Muscle of arm (tissue), 14 donors: ENCODE data around the gene SMTNL1. TPM values are rescaled to one million over a fixed set of nuclear protein-coding genes. Genes with fewer than 3 reads are reported as not detected.

ENCODE experiments used
- DNase-seq: peaks from one replicate; pipeline ENCODE4 v3.0.0-alpha.2; 2013
- long read RNA-seq, 11 donors: transcript quantifications; one replicate each; lab custom pipeline, GENCODE V29; 2026
- polyA plus RNA-seq, 12 donors: library from polyadenylated mRNA; unstranded; fragments of 120-200 nt; gene quantifications; one replicate each; pipeline ENCODE4 v1.2.1, GENCODE V29; 2013; ENCODE audit not compliant: insufficient read length in 12 of 12

The SMTNL1 gene
- 100 to 1,000 TPM in 11 of 12 donors, 10 to 100 TPM in 1; 63.6 to 366 (median 189) TPM for polyA plus RNA-seq
- long read RNA-seq, donor 1, result 0 reads
- long read RNA-seq, donor 2, transcript SMTNL1-202 (7 exons, 1,649 nt), result major isoform, 29 of 214 reads
- long read RNA-seq, donor 2, partial matches to known transcripts, result 113 of 214 reads
- long read RNA-seq, donor 2, other reads (novel, unspliced or antisense), result 72 of 214 reads
- long read RNA-seq, donor 3, transcript SMTNL1-202 (7 exons, 1,649 nt), result major isoform, 7 of 52 reads
- long read RNA-seq, donor 3, partial matches to known transcripts, result 5 of 52 reads
- long read RNA-seq, donor 3, other reads (novel, unspliced or antisense), result 40 of 52 reads
- long read RNA-seq, donor 4, transcript SMTNL1-202 (7 exons, 1,649 nt), result major isoform, 8 of 66 reads
- long read RNA-seq, donor 4, partial matches to known transcripts, result 14 of 66 reads
- long read RNA-seq, donor 4, other reads (novel, unspliced or antisense), result 44 of 66 reads
- long read RNA-seq, donor 5, result 0 reads
- long read RNA-seq, donor 6, transcript SMTNL1-202 (7 exons, 1,649 nt), result major isoform, 7 of 67 reads
- long read RNA-seq, donor 6, partial matches to known transcripts, result 40 of 67 reads
- long read RNA-seq, donor 6, other reads (novel, unspliced or antisense), result 20 of 67 reads
- long read RNA-seq, donor 7, partial matches to known transcripts, result 6 of 42 reads
- long read RNA-seq, donor 7, other reads (novel, unspliced or antisense), result 33 of 42 reads
- long read RNA-seq, donor 8, transcript SMTNL1-202 (7 exons, 1,649 nt), result major isoform, 17 of 171 reads
- long read RNA-seq, donor 8, partial matches to known transcripts, result 86 of 171 reads
- long read RNA-seq, donor 8, other reads (novel, unspliced or antisense), result 68 of 171 reads
- long read RNA-seq, donor 9, partial matches to known transcripts, result 8 of 29 reads
- long read RNA-seq, donor 9, other reads (novel, unspliced or antisense), result 17 of 29 reads
- long read RNA-seq, donor 10, transcript SMTNL1-202 (7 exons, 1,649 nt), result major isoform, 33 of 204 reads
- long read RNA-seq, donor 10, partial matches to known transcripts, result 25 of 204 reads
- long read RNA-seq, donor 10, other reads (novel, unspliced or antisense), result 146 of 204 reads
- long read RNA-seq, donor 11, transcript SMTNL1-202 (7 exons, 1,649 nt), result major isoform, 11 of 73 reads
- long read RNA-seq, donor 11, partial matches to known transcripts, result 10 of 73 reads
- long read RNA-seq, donor 11, other reads (novel, unspliced or antisense), result 52 of 73 reads

- no peak for DNase-seq
Measured at GRCh38 chr11:57536947-57537619, at the start of gene SMTNL1. Gene SMTNL1, plus strand, starts transcription at chr11:57537595. Its CDS starts 5,048 bp downstream, at chr11:57542643.

- no peak for DNase-seq
Measured at GRCh38 chr11:57487920-57488659, 49.3 kb upstream of the SMTNL1 start.

DNA sequence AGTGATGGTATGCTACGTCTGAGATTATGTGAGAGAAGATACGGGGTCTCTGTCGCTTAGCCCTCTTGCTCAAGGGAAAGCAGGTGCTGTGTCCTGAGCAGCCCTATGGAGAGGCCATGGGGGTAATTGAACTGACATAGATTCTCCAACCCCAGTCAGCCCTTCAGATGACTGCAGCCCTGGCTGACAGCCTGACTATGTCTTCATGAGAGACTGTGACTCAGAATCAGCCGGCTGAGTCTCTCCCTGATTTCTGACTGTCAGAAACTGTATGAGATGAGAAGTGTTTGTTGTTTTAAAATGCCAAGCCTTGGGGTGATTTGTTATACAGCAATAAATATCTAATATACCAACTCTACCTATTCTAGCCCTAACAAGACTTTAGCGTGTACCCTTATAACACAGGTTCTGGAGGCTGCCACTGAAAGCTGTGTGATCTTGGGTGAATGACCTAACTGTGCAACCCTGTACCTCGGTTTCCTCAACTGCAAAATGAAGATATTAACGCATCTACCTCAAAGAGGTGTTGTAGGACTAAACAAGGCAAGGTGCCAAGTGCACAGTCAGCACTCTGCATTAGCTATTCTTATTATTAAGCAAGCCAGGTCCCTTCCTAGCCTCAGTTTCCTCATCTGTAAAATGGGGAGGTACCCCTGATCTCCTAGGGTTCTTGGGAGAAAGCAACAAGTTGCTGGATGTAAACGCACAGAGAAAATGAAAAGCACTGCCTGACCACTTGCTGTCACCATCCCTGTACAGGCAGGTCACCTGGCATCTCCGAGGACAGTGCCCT, 46.7 kb upstream of the SMTNL1 start:
- no peak for DNase-seq

DNA sequence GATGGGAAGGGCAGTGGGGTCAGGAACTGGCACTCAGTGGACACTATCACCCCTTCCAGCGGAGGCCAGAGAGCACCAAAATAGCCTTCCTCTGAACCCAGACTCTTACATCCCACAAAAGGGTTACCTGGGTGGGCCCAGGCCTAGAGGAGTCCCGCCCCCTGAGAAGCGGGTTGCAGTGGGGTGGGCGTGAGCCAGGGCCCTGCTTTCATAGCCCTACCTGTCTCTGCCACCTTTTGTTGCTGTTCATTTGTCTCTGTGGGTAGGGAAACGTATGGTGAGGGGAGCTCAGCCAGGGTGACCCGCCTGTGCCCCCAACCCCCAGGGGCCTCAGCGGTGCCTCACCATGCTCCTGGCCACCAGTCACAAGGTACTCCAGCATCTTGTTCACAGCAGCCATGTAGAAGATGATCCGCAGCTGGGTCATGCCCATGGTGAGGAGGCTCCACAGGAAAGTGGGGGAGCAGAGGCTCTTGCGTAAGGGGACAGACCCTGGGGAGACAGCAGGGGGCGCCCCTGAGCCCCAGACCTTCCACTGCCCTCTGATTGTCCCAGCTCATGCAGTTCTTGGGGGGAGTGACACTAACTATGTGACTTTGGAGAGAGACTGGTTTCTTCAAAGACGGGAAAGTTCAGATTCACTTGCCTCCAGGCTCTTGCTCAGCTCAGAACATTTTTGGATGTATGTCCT, 45.9 kb upstream of the SMTNL1 start:
- no peak for DNase-seq

- DNase-seq, result no peak
Measured at GRCh38 chr11:57493507-57494503, 43.6 kb upstream of the SMTNL1 start.

GRCh38 chr11:57496109-57496820, 41.1 kb upstream of the SMTNL1 start:
- no peak for DNase-seq

DNA sequence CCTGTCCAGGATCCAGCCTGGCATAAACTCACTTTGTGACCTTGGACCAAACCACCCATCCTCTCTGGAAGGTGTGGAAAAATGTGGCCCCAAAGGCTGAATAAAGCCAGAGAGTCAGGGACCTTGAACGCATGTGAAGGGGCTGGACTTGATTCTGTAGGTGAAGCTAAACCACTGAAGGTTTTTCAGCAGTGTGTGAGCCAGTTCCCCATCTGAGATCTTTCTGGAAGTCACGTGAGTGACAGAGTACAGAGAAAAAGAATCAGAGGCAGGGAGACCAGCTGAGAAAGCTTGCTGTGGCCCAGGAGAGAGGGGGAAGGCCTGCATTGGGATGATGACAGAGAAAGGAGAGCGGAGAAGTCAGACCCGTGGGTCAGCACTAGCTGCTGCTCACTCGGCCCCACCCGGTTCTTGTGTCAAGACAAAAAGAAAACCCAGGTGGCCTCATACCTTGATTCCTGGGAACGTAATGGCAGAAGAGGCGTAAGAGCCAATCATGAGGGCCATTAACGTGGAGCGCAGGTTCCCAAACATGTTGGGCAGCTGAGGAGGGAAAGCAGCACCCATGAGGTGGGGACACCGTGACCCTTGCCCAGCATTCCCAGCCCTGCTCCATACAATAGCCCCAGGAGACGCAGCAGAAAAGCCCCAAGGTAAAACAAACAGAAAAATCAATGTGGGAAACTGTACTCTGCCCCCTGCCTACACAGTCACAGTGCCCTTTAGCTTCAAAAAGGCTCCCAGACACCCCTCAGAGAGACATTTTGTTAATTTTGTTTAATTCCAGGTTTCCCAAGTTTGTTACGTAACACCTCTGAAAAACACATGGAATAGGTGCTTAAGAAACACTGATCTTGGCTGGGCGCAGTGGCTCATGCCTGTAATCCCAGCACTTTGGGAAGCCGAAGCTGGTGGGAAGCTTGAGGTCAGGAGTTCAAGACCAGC, 39.8 kb upstream of the SMTNL1 start:
- no peak for DNase-seq

DNA sequence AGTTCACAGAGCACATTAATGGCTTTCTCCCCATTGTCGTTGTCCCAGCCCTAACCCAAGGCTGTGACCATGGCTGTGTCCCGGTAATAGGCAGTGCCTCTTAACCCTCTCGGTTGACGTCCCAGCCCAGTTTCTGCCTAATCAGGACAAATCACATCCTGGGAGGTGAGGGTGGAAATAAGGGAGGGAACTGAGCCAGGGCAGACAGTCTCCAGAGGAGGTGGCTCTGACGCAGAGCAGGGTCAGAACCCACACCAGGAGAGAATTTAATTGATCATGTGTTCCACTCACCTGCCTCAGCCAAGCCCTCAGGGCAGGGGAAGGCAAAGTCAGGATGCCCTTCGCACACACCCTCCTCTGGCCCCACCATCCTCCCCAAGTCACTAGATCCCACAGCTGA, 38.9 kb upstream of the SMTNL1 start:
- DNase-seq, result no peak

DNA sequence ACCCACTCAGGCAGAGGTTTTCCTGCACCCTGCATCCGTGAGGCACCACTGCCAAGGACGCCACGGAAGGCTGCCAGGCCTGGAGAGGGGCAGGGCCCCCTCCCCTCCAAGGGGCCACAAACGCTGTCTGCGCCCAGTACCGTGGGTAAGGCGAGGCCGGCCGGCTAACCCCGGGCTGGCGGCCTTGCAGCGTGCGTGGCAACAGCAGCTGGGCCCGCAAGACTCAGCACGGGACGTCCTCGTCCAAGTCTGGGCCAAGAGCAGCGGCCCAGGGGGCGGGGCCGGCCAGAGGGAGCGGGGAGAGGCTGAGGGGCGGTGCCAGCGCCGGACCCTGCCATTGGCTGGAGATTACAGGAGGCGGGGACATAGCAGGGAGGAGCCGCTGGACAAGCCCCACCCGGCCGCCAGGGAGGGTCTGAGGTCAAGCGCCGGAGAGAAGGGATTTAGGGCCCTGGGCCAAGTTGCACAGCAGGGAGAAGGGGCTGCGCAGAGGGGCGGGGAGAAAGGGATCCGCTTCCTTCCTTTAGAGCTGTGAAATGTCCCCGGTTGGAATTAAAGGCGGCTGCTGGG, 37.9 kb upstream of the SMTNL1 start:
- DNase-seq, result peak; percentile 89

- DNase-seq, result no peak
Measured at GRCh38 chr11:57499983-57500461, 37.4 kb upstream of the SMTNL1 start.

GRCh38 chr11:57500515-57500914, 36.9 kb upstream of the SMTNL1 start:
- DNase-seq, result no peak

DNA sequence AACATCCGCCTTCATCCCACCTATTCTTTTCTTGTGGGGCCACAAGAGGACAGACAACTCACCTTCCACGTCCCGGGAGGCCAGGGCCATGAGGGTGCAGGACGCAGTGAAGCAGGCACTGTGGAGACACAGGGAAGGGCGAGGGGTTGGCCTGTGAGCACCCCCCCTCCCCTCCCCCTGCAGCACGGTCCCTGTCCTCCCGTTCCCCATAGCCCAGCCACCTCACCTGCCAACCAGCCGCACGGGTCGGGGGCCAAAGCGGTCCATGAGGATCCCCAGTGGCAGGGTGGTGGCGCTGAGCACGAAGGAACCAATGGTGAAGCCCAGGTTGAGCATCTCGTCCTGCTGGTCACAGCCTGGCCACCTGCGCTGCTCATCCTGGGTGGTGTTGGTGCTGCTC, 36.5 kb upstream of the SMTNL1 start:
- no peak for DNase-seq

GRCh38 chr11:57501953-57502352, 35.4 kb upstream of the SMTNL1 start:
- no peak for DNase-seq

DNA sequence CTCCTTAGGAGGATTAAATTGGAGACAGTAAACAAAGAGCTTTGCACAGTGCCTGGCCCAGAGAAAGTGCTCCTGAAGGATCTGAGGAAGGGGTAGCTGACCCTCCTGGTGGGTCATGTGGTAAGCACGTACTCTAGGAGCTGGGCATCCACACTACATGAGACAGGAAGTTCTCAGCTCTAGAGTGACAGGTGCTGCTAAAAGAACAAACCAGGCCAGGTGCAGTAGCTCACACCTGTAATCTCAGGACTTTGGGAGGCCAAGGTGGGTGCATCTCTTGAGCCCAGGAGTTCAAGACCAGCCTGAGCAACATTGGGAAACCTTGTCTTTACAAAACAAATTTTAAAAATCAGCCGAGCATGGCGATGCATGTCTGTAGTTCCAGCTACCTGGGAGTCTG, 35.0 kb upstream of the SMTNL1 start:
- DNase-seq, result no peak

GRCh38 chr11:57502870-57503269, 34.5 kb upstream of the SMTNL1 start:
- DNase-seq, result no peak

DNA sequence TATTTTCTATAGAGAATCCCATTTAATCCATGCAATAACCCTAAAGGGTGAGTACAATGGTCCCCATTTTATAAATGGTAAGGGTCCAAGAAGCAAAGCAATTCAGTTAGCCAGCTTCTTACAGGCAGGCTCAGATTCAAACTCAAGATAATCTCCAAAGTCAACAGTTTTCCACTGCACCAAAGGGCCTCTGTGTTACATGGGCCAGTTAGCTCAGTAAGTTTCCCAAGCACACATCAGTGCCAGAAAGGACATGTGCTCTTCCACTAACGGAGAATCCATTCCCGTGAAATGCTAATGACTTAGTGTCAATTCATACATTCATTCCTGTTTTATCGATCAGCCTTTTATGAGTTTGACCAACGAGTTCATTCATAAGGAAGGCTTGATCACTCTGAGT, 32.9 kb upstream of the SMTNL1 start:
- no peak for DNase-seq
